Mucosa of descending colon (tissue), 3 donors: ENCODE data around the gene NEUROD1. TPM values are rescaled to one million over a fixed set of nuclear protein-coding genes. Genes with fewer than 3 reads are reported as not detected.

Experiments
- ATAC-seq: fragments of 200-7000 bp; cut with Tn5 transposase; one replicate; pipeline ENCODE4 v1.9.1; 2020; ENCODE audit warnings: mild to moderate bottlenecking, moderate library complexity
- DNase-seq, 3 donors: peaks; one replicate each; pipeline ENCODE4 v3.0.0-alpha.2; 2020
- H3K36me3 ChIP-seq: fragments of 200-600 bp; one replicate; pipeline ENCODE4 v1.8.0; 2021; ENCODE audit warnings: low read depth, mild to moderate bottlenecking
- H3K4me1 ChIP-seq: fragments of 200-600 bp; one replicate; pipeline ENCODE4 v1.8.0; 2021; ENCODE audit warnings: low read depth, mild to moderate bottlenecking
- H3K4me3 ChIP-seq: fragments of 200-600 bp; one replicate; pipeline ENCODE4 v1.8.0; 2021; ENCODE audit warnings: mild to moderate bottlenecking
- H3K9me3 ChIP-seq: fragments of 200-600 bp; one replicate; pipeline ENCODE4 v1.8.0; 2021; ENCODE audit warnings: mild to moderate bottlenecking
- intact Hi-C, 2 donors: fragments of 100-400 bp; cut with DNase I in 1 of 2; cut with micrococcal nuclease in 1 of 2; formaldehyde crosslinking; loops; one replicate each; pipeline versions ENCODE4 v1.11.0 to v1.11.1; 2022; cut with DNase I, micrococcal nuclease
- total RNA-seq, 3 donors: library from RNA; stranded (reverse); fragmentation: NEBNext Ultra II Directional in 2 of 3; extraction: Animal tissue kit (Norgen Biotek cat#: 25700) in 2 of 3; gene quantifications; one replicate each; pipeline versions ENCODE4 v1.2.1 to v1.2.4, GENCODE V29; 2021 to 2023
- TF ChIP-seq, protein P1 (sequence below): fragments of 200-600 bp; IDR thresholded peaks from one replicate; pipeline ENCODE4 v1.8.0; 2022; ENCODE audit warnings: antibody characterized with exemption, mild to moderate bottlenecking
- donor health status: DM: no; HTN: no; CAD: no; lungs with moderate emphysema.
- donor health status: DM: no; HTN: no; CAD: no.
- donor health status: DM: no; HTN: yes; CAD: no.

Gene NEUROD1
- total RNA-seq, 3 donors from 2014 or later = 0.51 to 2.5 (median 1.5) TPM

DNA sequence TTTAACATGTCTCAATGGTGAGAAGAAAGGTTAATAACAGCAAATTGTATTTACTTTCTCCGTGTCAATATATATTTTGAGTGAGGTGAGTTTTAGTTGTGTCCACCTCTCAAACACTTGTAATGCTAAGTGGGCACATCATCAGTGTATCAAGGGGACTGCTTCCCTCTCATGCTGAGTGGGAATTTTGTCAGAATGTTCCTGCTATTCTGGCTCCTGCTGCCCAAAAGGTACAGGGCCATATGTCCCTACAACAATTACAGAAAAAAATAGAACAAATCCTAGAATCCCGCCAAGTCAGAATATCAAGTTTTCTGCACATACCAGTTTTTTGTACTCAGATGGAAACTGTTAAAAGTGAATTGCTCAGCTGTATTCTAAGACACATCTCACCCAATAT, 18.0 kb downstream of the NEUROD1 start:
- Histone ChIP-seq H3K36me3 (no peaks in the 10 kb centered on the region), H3K4me3 (no peak overlapping the region), H3K9me3 (peaks cover 8% of the 10 kb centered on the region), H3K4me1 (no peaks in the 10 kb centered on the region)
- DNase-seq (no peak), ATAC-seq (no peak)
- intact Hi-C loops = no loop called here
- TF ChIP-seq, protein P1, sequence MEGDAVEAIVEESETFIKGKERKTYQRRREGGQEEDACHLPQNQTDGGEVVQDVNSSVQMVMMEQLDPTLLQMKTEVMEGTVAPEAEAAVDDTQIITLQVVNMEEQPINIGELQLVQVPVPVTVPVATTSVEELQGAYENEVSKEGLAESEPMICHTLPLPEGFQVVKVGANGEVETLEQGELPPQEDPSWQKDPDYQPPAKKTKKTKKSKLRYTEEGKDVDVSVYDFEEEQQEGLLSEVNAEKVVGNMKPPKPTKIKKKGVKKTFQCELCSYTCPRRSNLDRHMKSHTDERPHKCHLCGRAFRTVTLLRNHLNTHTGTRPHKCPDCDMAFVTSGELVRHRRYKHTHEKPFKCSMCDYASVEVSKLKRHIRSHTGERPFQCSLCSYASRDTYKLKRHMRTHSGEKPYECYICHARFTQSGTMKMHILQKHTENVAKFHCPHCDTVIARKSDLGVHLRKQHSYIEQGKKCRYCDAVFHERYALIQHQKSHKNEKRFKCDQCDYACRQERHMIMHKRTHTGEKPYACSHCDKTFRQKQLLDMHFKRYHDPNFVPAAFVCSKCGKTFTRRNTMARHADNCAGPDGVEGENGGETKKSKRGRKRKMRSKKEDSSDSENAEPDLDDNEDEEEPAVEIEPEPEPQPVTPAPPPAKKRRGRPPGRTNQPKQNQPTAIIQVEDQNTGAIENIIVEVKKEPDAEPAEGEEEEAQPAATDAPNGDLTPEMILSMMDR = no peak

DNA sequence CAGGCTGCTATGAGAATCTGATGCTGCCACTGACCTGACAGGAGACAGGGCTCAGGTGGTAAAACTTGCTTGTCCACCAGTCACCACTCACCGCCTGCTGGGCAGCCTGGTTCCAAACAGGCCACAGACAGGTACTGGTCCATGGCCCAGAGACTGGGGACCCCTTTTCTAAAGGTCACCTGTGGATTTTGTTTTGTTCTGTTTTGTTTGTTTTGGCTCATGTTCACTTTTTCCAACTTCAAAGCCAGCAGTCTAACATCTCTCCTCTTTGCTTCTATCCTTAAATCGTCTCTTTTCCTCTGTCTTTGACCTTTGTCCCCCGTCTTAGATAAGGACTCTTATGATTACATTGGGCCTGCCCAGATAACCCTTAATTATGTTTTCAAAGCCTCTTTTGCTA, 20.1 kb downstream of the NEUROD1 start:
- intact Hi-C loops = no loop called here
- H3K4me1 ChIP-seq = no peaks in the 10 kb centered on the region
- peaks cover under 1% of the 10 kb centered on the region for H3K9me3 ChIP-seq
- TF ChIP-seq, protein P1 = no peak
- no peak overlapping the region for H3K4me3 ChIP-seq
- no peaks in the 10 kb centered on the region for H3K36me3 ChIP-seq
- ATAC-seq (peak; percentile 19), DNase-seq (no peak)

DNA sequence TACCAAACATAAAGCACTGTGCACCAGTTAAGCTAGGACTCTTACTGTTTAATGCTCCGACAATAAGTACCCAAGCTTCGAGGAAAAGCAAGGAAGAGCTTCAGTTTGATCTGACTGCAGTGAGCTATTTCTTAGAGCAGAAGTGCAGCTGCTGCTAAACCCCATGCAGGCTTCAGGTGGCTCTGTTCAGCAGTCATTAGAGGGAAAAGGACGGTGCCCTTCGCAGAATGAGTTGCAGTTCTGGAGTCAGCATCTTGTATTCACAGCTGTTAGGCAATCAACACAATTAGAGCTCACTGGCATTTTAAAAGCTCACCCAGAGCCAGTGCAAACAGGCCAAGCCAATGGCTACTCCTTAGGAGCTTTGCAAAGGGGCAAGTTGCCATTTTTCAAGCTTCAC, 21.9 kb downstream of the NEUROD1 start:
- Histone ChIP-seq H3K9me3 (no peaks in the 10 kb centered on the region), H3K4me1 (no peaks in the 10 kb centered on the region), H3K36me3 (no peaks in the 10 kb centered on the region), H3K4me3 (no peak overlapping the region)
- intact Hi-C loops = no loop called here
- no peak for ATAC-seq
- TF ChIP-seq, protein P1 = no peak
- DNase-seq = no peak

DNA sequence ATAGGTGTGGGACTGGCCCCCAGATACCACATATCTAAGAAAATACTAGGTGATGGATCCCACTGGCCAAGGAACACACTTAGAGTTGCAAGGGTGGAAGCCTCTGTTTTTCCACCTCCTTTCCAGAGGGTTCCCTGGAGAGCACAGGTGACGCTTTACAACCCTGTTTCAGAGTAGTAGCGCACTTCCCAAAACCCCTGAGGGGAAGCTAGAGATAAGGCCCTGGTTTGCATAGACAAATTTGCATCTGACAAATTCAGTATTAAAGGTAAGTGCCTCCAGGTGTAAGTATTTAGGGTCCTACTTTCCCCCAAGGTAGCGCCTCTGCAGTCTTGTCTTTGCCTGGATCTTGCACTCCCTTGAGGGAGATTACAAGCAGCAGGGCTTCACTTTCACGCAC, 22.9 kb downstream of the NEUROD1 start:
- intact Hi-C loops = no loop called here

DNA sequence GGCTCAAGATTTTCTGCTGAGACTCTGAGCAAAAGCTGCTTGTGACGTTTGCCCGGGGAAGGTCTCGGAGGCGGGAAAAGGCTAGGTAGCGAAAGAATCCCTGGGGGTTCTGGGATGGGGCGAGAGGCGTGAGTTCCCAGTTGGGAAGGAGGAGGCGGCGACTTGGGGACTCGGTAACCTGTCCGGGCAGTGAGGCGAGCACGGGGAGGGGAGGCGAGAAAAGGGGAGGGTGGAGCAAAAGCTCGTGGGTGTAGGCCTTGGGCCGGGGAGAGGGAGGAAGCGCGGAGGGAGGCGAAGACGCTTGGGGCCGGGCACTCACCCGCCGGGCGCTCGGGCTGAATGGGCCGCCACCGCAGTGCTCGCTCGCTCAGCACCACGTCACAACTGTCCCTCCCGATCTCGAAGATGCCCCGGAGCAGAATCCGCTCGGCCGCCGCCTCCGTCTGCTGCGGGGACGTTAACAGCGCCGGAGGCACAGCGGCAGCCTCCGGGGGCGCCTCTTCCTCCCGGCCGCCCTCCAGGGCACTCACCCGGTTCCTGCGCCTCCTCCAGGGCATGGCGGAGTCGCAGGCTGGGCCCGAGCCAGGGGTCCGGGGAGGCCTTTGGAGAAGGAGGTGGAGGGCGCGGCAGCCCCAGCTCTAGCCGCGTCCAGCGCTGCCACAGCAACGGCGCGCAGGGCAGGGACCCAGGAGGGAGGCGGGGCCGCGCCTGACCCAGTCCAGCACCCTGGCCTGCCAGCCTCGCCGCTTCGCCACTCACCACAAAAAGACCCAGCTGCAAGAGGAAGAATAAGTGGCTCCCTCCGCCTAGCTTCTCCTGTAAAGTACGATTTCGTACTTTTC, 23.6 kb downstream of the NEUROD1 start, which contains the start of gene CERKL:
CERKL (minus strand) TSS at position 656 of the 842 bp plus-strand sequence; CDS start at position 557, 99 bp downstream.
- Histone ChIP-seq H3K9me3 (no peaks in the 10 kb centered on the region), H3K4me1 (no peaks in the 10 kb centered on the region), H3K36me3 (no peaks in the 10 kb centered on the region), H3K4me3 (no peak within 1 kb of the TSS)
- intact Hi-C loops = no loop called here
- TF ChIP-seq, protein P1 = no peak
- ATAC-seq (peak; percentile 82), DNase-seq (peak; percentile 13 to 52 (median 48))

More for the DNA sequence above, 22.9 kb downstream of the NEUROD1 start:
- H3K36me3 ChIP-seq = no peaks in the 10 kb centered on the region
- no peak for DNase-seq
- no peaks in the 10 kb centered on the region for H3K9me3 ChIP-seq
- ATAC-seq = no peak
- H3K4me1 ChIP-seq = no peaks in the 10 kb centered on the region
- H3K4me3 ChIP-seq = no peak overlapping the region
- TF ChIP-seq, protein P1 = no peak
